ENCODE data around the gene CCDC107. TPM values are rescaled to one million over a fixed set of nuclear protein-coding genes. Genes with fewer than 3 reads are reported as not detected.

The CCDC107 gene
- total and polyA plus RNA-seq, 9 of the 15 experiments (the other 6 are each of a cell fraction or from before 2014, with no cell fraction given): 0.35 to 11.3 (median 6.9) TPM; not detected in 1

GRCh38 chr9:35657546-35658136, 451 bp upstream of the CCDC107 start, which contains the start of gene RMRP (continued):
- TF ChIP-seq GABPA (tag; conservative IDR thresholded peaks at IDR 0.05; ENCODE audit: low read depth): peak; percentile 54
- TF ChIP-seq RUNX1 (IDR thresholded peaks at IDR 0.05; ENCODE audit: low read depth): 0 out of 2 replicates have a peak, but pooled peaks have one; percentile 32
- TF ChIP-seq GABPB1 (CRISPR knock-in tag; IDR thresholded peaks at IDR 0.05): peak; percentile 75
- TF ChIP-seq FUS (optimal IDR thresholded peaks at IDR 0.05; ENCODE audit: low read depth, low read length): no peak
- TF ChIP-seq TEAD4 (IDR thresholded peaks at IDR 0.05; ENCODE audit: low read length): peak; percentile 86
- TF ChIP-seq TEAD4 (CRISPR knock-in tag; IDR thresholded peaks at IDR 0.05; ENCODE audit: borderline replicate concordance): peak; percentile 63; the same call in 1 of the 2 replicates
- TF ChIP-seq HINFP (tag; conservative IDR thresholded peaks at IDR 0.05; ENCODE audit: low read depth): peak; percentile 86
- no peak for TF ChIP-seq E2F4 (CRISPR knock-in tag; IDR thresholded peaks at IDR 0.05; ENCODE audit: low read depth)
- TF ChIP-seq MCM5 (IDR thresholded peaks at IDR 0.05; ENCODE audit: low read depth): no peak
- peak; percentile 89 for TF ChIP-seq POLR3A (IDR thresholded peaks at IDR 0.05; ENCODE audit: borderline replicate concordance, extremely low read depth, insufficient read depth, insufficient read length)
- TF ChIP-seq CTBP1 (IDR thresholded peaks at IDR 0.05; ENCODE audit: borderline replicate concordance): peak; percentile 85; the same call in 1 of the 2 replicates
- TF ChIP-seq EP400 (IDR thresholded peaks at IDR 0.05): peak; percentile 90
- TF ChIP-seq ZFX (CRISPR knock-in tag; IDR thresholded peaks at IDR 0.05): peak; percentile 31
- no peak for TF ChIP-seq CHAMP1 (IDR thresholded peaks at IDR 0.05)
- peak; percentile 34 to 64; a peak in 2 of 4 replicates for TF ChIP-seq MAZ (CRISPR knock-in tag; conservative IDR thresholded peaks at IDR 0.05 in 1 of 2, IDR thresholded peaks at IDR 0.05 in 1 of 2)
- peak; percentile 74 for TF ChIP-seq SMARCA5 (IDR thresholded peaks at IDR 0.05)
- peak; percentile 68 for TF ChIP-seq MXD1 (CRISPR knock-in tag; IDR thresholded peaks at IDR 0.05; ENCODE audit: borderline replicate concordance, poor library complexity, severe bottlenecking)
- TF ChIP-seq NR2F6 (CRISPR knock-in tag; IDR thresholded peaks at IDR 0.05): no peak
- no peak for TF ChIP-seq ZNF740 (CRISPR knock-in tag; IDR thresholded peaks at IDR 0.05)
- TF ChIP-seq ZNF740 (tag; IDR thresholded peaks at IDR 0.05): no peak
- TF ChIP-seq RBBP5 (IDR thresholded peaks at IDR 0.05; ENCODE audit: borderline replicate concordance, insufficient read depth, low read length, poor library complexity, severe bottlenecking): no peak
- TF ChIP-seq FOXJ3 (CRISPR knock-in tag; IDR thresholded peaks at IDR 0.05): no peak

Data from K562 (cell line).